GM20000 (cell line): ENCODE results near the gene MIXL1.
A peak's percentile ranks its signal among the peaks of the same experiment; 100 is the strongest.

Experiments
- DNase-seq: peaks from one replicate; pipeline ENCODE4 v3.0.0; 2012; ENCODE audit warnings: low spot score
- CTCF ChIP-seq: IDR thresholded peaks from 2 replicates; pipeline ENCODE4 v1.5.1; 2012; ENCODE audit warnings: mild to moderate bottlenecking, control low read depth; ENCODE audit errors: extremely low read depth, missing control alignments

Gene MIXL1

GRCh38 chr1:226223157-226223785 is at the start of gene MIXL1:
MIXL1 (plus strand) TSS chr1:226223664; CDS start chr1:226223682, 18 bp downstream.
- TF ChIP-seq CTCF = no peak
- DNase-seq = peak; percentile 48

GRCh38 chr1:226176870-226177269 is 46.6 kb upstream of the MIXL1 start:
- no peak for TF ChIP-seq CTCF
- no peak for DNase-seq

GRCh38 chr1:226181996-226182714 is 41.3 kb upstream of the MIXL1 start:
- DNase-seq = peak; percentile 34
- no peak for TF ChIP-seq CTCF

GRCh38 chr1:226185141-226186036 is 38.1 kb upstream of the MIXL1 start:
- no peak for DNase-seq
- TF ChIP-seq CTCF = no peak

GRCh38 chr1:226186124-226187018 is 37.1 kb upstream of the MIXL1 start, which contains the start of gene ACBD3:
ACBD3 (minus strand) TSS chr1:226186741; CDS start chr1:226186675, 66 bp downstream.
- peak; percentile 95 for DNase-seq
- no peak for TF ChIP-seq CTCF

- TF ChIP-seq CTCF = no peak
- no peak for DNase-seq
These were observed 36.5 kb upstream of the MIXL1 start for GRCh38 chr1:226187019-226187322.
